SK-N-SH (cell line): Measurements from ENCODE around the gene INSRR. TPM values are rescaled to one million over a fixed set of nuclear protein-coding genes. Genes with fewer than 3 reads are reported as not detected.

Source experiments
- CTCF ChIA-PET: fragments of 300-600, 350-600 bp; formaldehyde crosslinking; extraction: SDS; loops from one replicate; lab custom pipeline; 2021; lab: Yijun Ruan, JAX
- POLR2A ChIA-PET: fragments of 350-600 bp; sonication (Branson Sonifier 250); formaldehyde crosslinking; extraction: SDS; loops from one replicate; lab custom pipeline; 2020; ENCODE audit warnings: antibody characterized with exemption, inconsistent platforms; lab: Yijun Ruan, JAX
- DNase-seq: peaks from one replicate; pipeline ENCODE4 v3.0.0; 2012
- H2AFZ ChIP-seq: fragments of 200-600 bp; sonication (generic); 2 replicates; pipeline ENCODE4 v1.8.1; 2016; ENCODE audit warnings: antibody characterized with exemption, mild to moderate bottlenecking, low read depth
- H3F3A ChIP-seq: fragments of 200-600 bp; sonication (generic); replicated peaks from 2 replicates; pipeline ENCODE3; 2016; ENCODE audit warnings: antibody characterized with exemption, mild to moderate bottlenecking; ENCODE audit not compliant: insufficient read depth
- H3K27ac ChIP-seq, 2 experiments: fragments of 200-500 bp in 1 of 2; fragments of 200-600 bp in 1 of 2; sonication (Bioruptor generic) in 1 of 2; sonication (generic), shearing (Covaris generic) in 1 of 2; 2 replicates each; pipeline versions ENCODE4 v1.5.1 to v1.6.1; 2014 to 2016; ENCODE audit warnings: low read depth in 2 of 2, inconsistent platforms in 1 of 2, low read length in 1 of 2, mild to moderate bottlenecking in 1 of 2, mixed read lengths in 1 of 2
- H3K27me3 ChIP-seq: fragments of 200-600 bp; sonication (generic), shearing (Covaris generic); 2 replicates; pipeline ENCODE4 v1.6.1; 2016; ENCODE audit warnings: mixed run types; ENCODE audit not compliant: insufficient read depth
- H3K36me3 ChIP-seq, 2 experiments: fragments of 200-500 bp in 1 of 2; fragments of 200-600 bp in 1 of 2; sonication (Bioruptor generic) in 1 of 2; sonication (generic) in 1 of 2; replicated peaks in 1 of 2; 2 replicates each; pipeline versions ENCODE3 to v1.5.1; 2014 to 2016; ENCODE audit warnings: low read length in 1 of 2, mild to moderate bottlenecking in 1 of 2; ENCODE audit not compliant: insufficient read depth in 2 of 2, control insufficient read depth in 1 of 2
- H3K4me1 ChIP-seq, 2 experiments: fragments of 200-500 bp in 1 of 2; fragments of 200-600 bp in 1 of 2; sonication (Bioruptor generic) in 1 of 2; sonication (generic), shearing (Covaris generic) in 1 of 2; 2 replicates each; pipeline versions ENCODE4 v1.5.1 to v1.6.1; 2014 to 2016; ENCODE audit warnings: low read depth in 1 of 2, low read length in 1 of 2, mixed run types in 1 of 2; ENCODE audit not compliant: insufficient read depth in 2 of 2, control insufficient read depth in 1 of 2
- H3K4me2 ChIP-seq: fragments of 200-600 bp; sonication (generic), shearing (Covaris generic); 2 replicates; pipeline ENCODE4 v1.6.1; 2017; ENCODE audit warnings: mixed run types
- H3K4me3 ChIP-seq, 2 experiments: fragments of 200-500 bp in 1 of 2; fragments of 200-600 bp in 1 of 2; sonication (Bioruptor generic) in 1 of 2; sonication (generic), shearing (Covaris generic) in 1 of 2; 2 replicates each; pipeline versions ENCODE4 v1.5.1 to v1.8.1; 2014 to 2016; ENCODE audit warnings: low read depth in 2 of 2, inconsistent platforms in 1 of 2, low read length in 1 of 2, mild to moderate bottlenecking in 1 of 2, mixed read lengths in 1 of 2, moderate library complexity in 1 of 2
- H3K79me2 ChIP-seq: fragments of 200-600 bp; sonication (generic); 2 replicates; pipeline ENCODE4 v1.8.1; 2017; ENCODE audit warnings: mild to moderate bottlenecking; ENCODE audit not compliant: insufficient read depth
- H3K9ac ChIP-seq: fragments of 200-600 bp; sonication (generic); 2 replicates; pipeline ENCODE4 v1.6.1; 2017; ENCODE audit warnings: mixed run types
- H3K9me2 ChIP-seq: fragments of 200-600 bp; sonication (generic); 2 replicates; pipeline ENCODE4 v1.6.1; 2017; ENCODE audit warnings: mixed run types
- H3K9me3 ChIP-seq: fragments of 200-600 bp; sonication (generic); 2 replicates; pipeline ENCODE4 v1.6.1; 2017; ENCODE audit warnings: mixed run types, mild to moderate bottlenecking, moderate library complexity
- H4K20me1 ChIP-seq: fragments of 200-600 bp; sonication (generic); 2 replicates; pipeline ENCODE4 v1.6.1; 2017; ENCODE audit warnings: mild to moderate bottlenecking, mixed run types; ENCODE audit not compliant: insufficient read depth
- CTCF ChIP-seq: fragments of 200-600 bp; sonication (generic); IDR thresholded peaks from 2 replicates; pipeline ENCODE4 v1.6.1; 2017; ENCODE audit warnings: antibody characterized with exemption, mild to moderate bottlenecking, moderate library complexity
- EZH2phosphoT487 ChIP-seq: fragments of 200-600 bp; sonication (generic); IDR thresholded peaks from 2 replicates; pipeline ENCODE4 v1.6.1; 2017; ENCODE audit warnings: low read depth, mixed run types, mild to moderate bottlenecking, antibody characterized with exemption, moderate library complexity, borderline replicate concordance
- MAX ChIP-seq: IDR thresholded peaks from 2 replicates; pipeline ENCODE4 v1.4.0; 2012; ENCODE audit warnings: low read depth
- RCOR1 ChIP-seq: fragments of 150-350 bp; IDR thresholded peaks from 2 replicates; pipeline ENCODE4 v1.6.1; 2017; ENCODE audit warnings: antibody characterized with exemption, low read length
- SIN3A ChIP-seq: IDR thresholded peaks from 2 replicates; pipeline ENCODE4 v1.6.1; 2012; ENCODE audit warnings: low read depth, mild to moderate bottlenecking, low read length, moderate library complexity, borderline replicate concordance
- TAF1 ChIP-seq: IDR thresholded peaks from 2 replicates; pipeline ENCODE4 v1.6.1; 2012; ENCODE audit warnings: low read depth, mild to moderate bottlenecking, low read length, moderate library complexity, borderline replicate concordance
- TEAD4 ChIP-seq: IDR thresholded peaks from 2 replicates; pipeline ENCODE4 v1.4.0; 2012; ENCODE audit warnings: mild to moderate bottlenecking, borderline replicate concordance; ENCODE audit not compliant: insufficient read depth
- USF1 ChIP-seq: IDR thresholded peaks from 2 replicates; pipeline ENCODE4 v1.4.0; 2012; ENCODE audit warnings: low read depth, borderline replicate concordance
- YY1 ChIP-seq: IDR thresholded peaks from 2 replicates; pipeline ENCODE4 v1.4.0; 2012; ENCODE audit warnings: low read depth, mild to moderate bottlenecking
- WGBS: methylation state at CpG from one replicate; pipeline ENCODE4 v1.1.6; 2017; ENCODE audit warnings: low lambda C conversion rate; 5-methylcytosine and 5-hydroxymethylcytosine counted together
- polyA plus RNA-seq, 3 experiments: library from polyadenylated mRNA; depleted of rRNA; stranded (reverse); fragments of >200 nt; gene quantifications; 2 replicates each; pipeline ENCODE4 v1.2.3, GENCODE V29; 2012

INSRR gene
- polyA plus RNA-seq, 1 of the 3 experiments (the other 2 are of a cell fraction): 0.20 TPM

GRCh38 chr1:156885314-156885713 lies 26.4 kb upstream of the INSRR start (continued):
- TF ChIP-seq CTCF (no peak), YY1 (no peak)

- no peaks in the 10 kb centered on the region for H3K9me3 ChIP-seq
- H3K27me3 ChIP-seq: no peaks in the 10 kb centered on the region; the same call in 1 of the 2 replicates
- H3K27ac ChIP-seq: no peak overlapping the region; a peak in 1 of 4 replicates
- no peak overlapping the region for H2AFZ ChIP-seq
- H3K9ac ChIP-seq: no peak overlapping the region
- H4K20me1 ChIP-seq: no peaks in the 10 kb centered on the region
- TF ChIP-seq USF1: no peak
- TF ChIP-seq MAX: no peak
- TF ChIP-seq RCOR1: no peak
- TF ChIP-seq SIN3A: no peak
- TF ChIP-seq TAF1: no peak
- TF ChIP-seq EZH2phosphoT487: no peak
- no peak overlapping the region for H3K4me2 ChIP-seq
- ChIA-PET CTCF (interaction anchor here (0.9 to 21.6 kb wide), 10 partner anchors 8 to 225 kb away, joined by 3 to 455 read pairs (median 135); partner anchors contain the start of genes INSRR, ISG20L2, METTL25B and NTRK1), POLR2A (interaction anchor here (1.2 to 1.4 kb wide), 2 partner anchors 23 to 46 kb away, joined by 3 to 9 read pairs; no protein-coding TSS in a partner anchor)
- no peak overlapping the region for H3K4me3 ChIP-seq
- H3K36me3 ChIP-seq: no peaks in the 10 kb centered on the region
- H3K79me2 ChIP-seq: no peaks in the 10 kb centered on the region
- no peaks in the 10 kb centered on the region for H3K9me2 ChIP-seq
- H3F3A ChIP-seq: no peaks in the 10 kb centered on the region
- DNase-seq: no peak
- peaks cover 0 to 53% of the 10 kb centered on the region in 2 experiments; a peak in 1 of 4 replicates for H3K4me1 ChIP-seq
- 67% methylated on average over 10 of the region's 10 CpGs for WGBS
These were observed 25.8 kb upstream of the INSRR start for GRCh38 chr1:156884560-156885184.

GRCh38 chr1:156883919-156884318 lies 25.0 kb upstream of the INSRR start:
- Histone ChIP-seq H3F3A (no peaks in the 10 kb centered on the region), H3K9ac (no peak overlapping the region), H2AFZ (no peak overlapping the region), H3K9me3 (no peaks in the 10 kb centered on the region), H3K27ac (no peak overlapping the region; a peak in 1 of 4 replicates), H3K4me1 (peaks cover 0 to 52% of the 10 kb centered on the region in 2 experiments; a peak in 1 of 4 replicates), H3K4me2 (no peak overlapping the region), H4K20me1 (no peaks in the 10 kb centered on the region), H3K36me3 (no peaks in the 10 kb centered on the region), H3K27me3 (no peaks in the 10 kb centered on the region; the same call in 1 of the 2 replicates), H3K4me3 (no peak overlapping the region), H3K79me2 (no peaks in the 10 kb centered on the region), H3K9me2 (no peaks in the 10 kb centered on the region)
- no peak for DNase-seq
- POLR2A ChIA-PET: interaction anchor here (1.2 to 1.4 kb wide), 2 partner anchors 22 to 45 kb away, joined by 3 to 9 read pairs; no protein-coding TSS in a partner anchor
- WGBS: 60% methylated on average over 7 of the region's 7 CpGs
- no peak for TF ChIP-seq TEAD4
- CTCF ChIA-PET: interaction anchor here (0.9 to 21.6 kb wide), 9 partner anchors 8 to 224 kb away, joined by 3 to 455 read pairs (median 156); partner anchors contain the start of genes INSRR, ISG20L2, METTL25B and NTRK1
